Skin epidermis (tissue), 12 donors: ENCODE measurements around the gene KRTAP10-7.

Experiments used
- H3K27ac ChIP-seq, 21 experiments: fragments of 200-600 bp; sonication (generic) in 11 of 21; one replicate each; pipeline ENCODE4 v1.5.0; 2020; ENCODE audit warnings: mild to moderate bottlenecking in 3 of 21, inconsistent platforms in 2 of 21, moderate library complexity in 2 of 21
- H3K4me3 ChIP-seq, 7 experiments: fragments of 200-600 bp; sonication (generic) in 2 of 7; one replicate each; pipeline ENCODE4 v1.5.0; 2020; ENCODE audit warnings: inconsistent platforms in 2 of 7, mild to moderate bottlenecking in 2 of 7, moderate library complexity in 1 of 7

KRTAP10-7 gene

DNA sequence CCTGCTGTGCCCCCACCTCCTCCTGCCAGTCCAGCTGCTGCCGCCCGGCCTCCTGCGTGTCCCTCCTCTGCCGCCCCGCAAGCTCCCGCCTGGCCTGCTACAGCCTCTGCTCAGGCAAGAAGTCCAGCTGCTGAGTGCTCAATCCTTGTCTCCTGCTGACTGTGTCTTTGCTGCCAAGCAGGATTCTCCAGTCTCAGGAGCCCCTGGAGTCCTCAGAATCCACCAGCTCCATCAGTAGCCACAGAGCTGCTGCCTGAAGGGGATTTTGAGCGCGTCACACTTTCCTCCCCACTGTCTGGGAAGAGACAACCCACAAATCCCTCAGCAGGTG lies 46.8 kb downstream of the KRTAP10-7 start:
- Histone ChIP-seq H3K4me3 (no peak overlapping the region), H3K27ac (no peak overlapping the region)

DNA sequence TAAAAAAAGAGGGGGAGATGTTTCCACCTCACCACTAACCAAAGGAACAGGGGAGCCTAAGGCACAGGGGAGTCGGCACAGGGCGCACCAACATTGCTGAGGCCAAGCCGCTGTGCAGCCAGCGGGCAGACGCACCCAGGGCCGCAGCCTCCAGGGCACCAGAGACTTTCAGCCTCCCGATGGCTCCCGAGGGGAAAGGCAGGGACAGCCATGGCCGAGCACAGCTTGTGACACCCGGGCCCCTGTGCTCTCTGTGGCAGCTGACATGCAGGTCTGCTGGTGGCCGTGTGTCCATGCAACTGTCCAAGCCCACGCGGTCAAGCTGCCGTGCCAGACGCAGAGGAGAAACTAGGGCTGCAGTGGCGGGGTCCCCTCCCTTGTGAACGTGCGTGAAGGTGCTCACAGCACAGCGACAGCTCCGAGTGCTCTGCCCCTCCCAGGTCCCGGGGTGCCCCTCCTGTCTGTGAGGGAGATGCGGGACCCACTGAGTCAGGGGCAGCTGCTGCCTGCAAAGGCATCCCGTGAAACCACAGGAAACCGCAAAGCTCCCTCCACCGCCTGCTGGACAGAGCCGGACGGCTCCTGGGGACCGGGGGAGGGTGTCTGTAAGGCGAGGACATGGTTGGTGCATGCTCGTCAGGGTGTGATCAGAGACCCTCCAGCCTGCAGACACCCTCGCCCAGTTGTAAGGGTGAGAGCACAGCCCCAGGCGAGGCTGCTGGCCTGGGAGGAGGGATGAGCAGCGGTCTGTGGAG lies 48.3 kb downstream of the KRTAP10-7 start:
- Histone ChIP-seq H3K4me3 (no peak overlapping the region), H3K27ac (no peak overlapping the region)

DNA sequence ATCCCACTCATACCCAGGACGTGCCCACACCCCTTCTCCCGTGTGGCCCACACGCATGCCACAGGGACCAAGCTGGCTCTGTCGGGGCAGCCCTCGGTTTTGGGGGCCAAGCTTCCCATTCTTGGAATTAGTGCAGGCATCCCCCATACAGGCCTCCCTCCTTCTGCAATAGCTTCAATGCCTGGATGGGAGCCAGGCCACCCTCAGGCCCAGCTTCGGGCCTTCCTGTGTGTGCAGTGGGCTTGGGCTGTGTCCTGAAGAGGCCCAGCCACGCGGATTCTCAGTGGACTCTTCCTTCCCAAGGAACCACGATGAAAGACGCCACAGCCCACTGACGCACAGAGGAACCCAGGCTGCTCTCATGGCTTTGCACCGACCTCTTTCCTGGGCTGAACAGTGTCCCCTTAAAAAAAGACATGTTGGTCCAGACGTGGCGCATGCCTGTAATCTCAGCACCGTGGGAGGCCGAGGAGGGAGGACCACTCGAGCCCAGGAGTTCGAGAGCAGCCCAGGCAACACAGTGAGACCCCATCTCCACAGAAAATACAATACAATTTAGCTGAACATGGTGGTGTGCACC lies 49.2 kb downstream of the KRTAP10-7 start:
- Histone ChIP-seq H3K4me3 (no peak overlapping the region), H3K27ac (no peak overlapping the region)

DNA sequence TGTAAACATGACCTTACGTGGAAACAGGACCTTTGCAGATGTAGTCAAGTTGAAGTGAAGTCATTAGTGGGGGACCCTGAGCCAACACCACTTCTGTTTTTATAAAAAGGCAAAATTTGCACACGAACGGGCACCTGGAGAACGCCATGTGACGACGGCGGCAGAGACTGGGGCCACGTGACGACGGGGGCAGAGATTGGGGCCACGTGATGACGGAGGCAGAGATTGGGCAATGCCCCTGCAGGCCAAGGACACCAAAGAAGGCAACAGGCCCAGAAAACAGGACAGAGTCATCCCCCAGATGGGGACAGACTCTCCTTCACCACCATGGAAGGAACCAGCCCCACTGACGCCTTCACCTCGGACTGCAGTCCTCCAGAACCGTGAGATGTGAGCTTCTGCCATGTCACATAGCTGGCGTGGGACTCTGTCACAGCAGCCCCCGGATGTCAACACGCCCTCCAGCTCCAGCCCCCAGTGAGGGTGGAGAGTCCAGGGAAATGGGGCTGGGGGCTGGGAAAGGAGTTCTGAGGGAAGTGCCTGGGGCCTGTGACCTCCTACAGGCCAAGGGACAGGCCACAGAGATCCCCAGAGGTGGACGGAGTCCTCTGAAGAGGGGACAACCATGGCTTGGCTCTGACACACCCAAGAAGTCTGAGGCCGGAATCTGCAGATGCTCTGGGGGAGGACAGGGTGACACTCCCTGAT lies 50.0 kb downstream of the KRTAP10-7 start:
- no peak overlapping the region for H3K27ac ChIP-seq
- H3K4me3 ChIP-seq: no peak overlapping the region

DNA sequence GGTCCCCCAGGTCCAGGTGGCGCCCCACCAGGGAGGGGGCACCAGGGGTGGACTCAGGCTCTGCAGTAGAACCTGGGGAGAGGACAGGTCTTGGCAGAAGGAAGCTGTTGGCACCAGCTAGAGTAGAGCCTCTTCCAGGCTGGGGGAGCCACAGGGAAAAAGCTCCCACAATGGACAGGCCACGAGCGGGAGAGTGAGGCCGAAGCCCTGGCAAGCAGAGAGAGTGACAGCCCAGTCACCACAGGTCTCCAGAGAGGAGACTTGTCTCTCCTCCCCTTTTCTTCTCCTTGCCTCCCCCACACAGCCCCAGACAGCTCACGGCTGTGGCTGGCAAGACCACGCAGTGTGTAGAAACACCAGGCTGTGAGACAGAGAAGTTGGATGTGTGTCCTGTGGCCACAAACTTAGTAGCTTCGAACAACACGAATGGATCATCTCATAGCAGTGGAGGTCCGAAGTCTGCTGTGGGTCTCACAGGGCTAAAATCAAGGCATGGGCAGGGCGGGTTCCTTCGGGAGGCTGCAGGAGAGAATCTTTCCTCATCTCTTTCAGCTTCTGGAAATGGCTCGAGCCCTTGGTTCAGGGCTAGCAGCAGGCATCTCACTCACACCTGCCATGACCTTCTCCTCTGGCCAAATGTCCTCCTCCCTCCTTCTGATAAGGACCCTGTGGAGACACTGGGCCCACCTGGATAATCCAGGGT lies 50.7 kb downstream of the KRTAP10-7 start:
- no peak overlapping the region for H3K27ac ChIP-seq
- H3K4me3 ChIP-seq: no peak overlapping the region
